GM19328 (cell line): ENCODE measurements around the gene DOCK1.
"Not testable (repeated sequence)": the region's sequence is repeated elsewhere in the genome, so short reads cannot be mapped to it uniquely, and the experiment has no call there.

Experiments used
- ATAC-seq: cut with Tn5 transposase; IDR thresholded peaks from one replicate; pipeline ENCODE4 v1.9.1; 2021; ENCODE audit warnings: mild to moderate bottlenecking, moderate library complexity; ENCODE audit not compliant: unreplicated experiment

Gene DOCK1

GRCh38 chr10:126902157-126902556 lies 3.1 kb upstream of the DOCK1 start:
- ATAC-seq, result no peak

GRCh38 chr10:126903656-126904360 lies 1.4 kb upstream of the DOCK1 start:
- no peak for ATAC-seq

GRCh38 chr10:126904516-126904817 lies 761 bp upstream of the DOCK1 start:
- no peak for ATAC-seq

GRCh38 chr10:126905776-126906703 lies 812 bp downstream of the DOCK1 start:
- no peak for ATAC-seq

GRCh38 chr10:126906704-126907422 lies 1.6 kb downstream of the DOCK1 start:
- no peak for ATAC-seq

GRCh38 chr10:126907423-126907970 lies 2.3 kb downstream of the DOCK1 start:
- ATAC-seq, result no peak

GRCh38 chr10:126908225-126908624 lies 3.0 kb downstream of the DOCK1 start:
- ATAC-seq, result no peak

GRCh38 chr10:126908729-126909128 lies 3.5 kb downstream of the DOCK1 start:
- no peak for ATAC-seq

GRCh38 chr10:126909147-126909546 lies 3.9 kb downstream of the DOCK1 start:
- no peak for ATAC-seq

- ATAC-seq, result no peak
These were observed 5.0 kb downstream of the DOCK1 start for GRCh38 chr10:126910196-126910595.

GRCh38 chr10:126910798-126911197 lies 5.6 kb downstream of the DOCK1 start:
- ATAC-seq, result no peak

GRCh38 chr10:126911301-126911700 lies 6.1 kb downstream of the DOCK1 start:
- ATAC-seq, result no peak

GRCh38 chr10:126913316-126913715 lies 8.1 kb downstream of the DOCK1 start:
- ATAC-seq, result no peak

GRCh38 chr10:126914561-126914960 lies 9.3 kb downstream of the DOCK1 start:
- no peak for ATAC-seq

- ATAC-seq, result not testable (repeated sequence)
These were observed 11.7 kb downstream of the DOCK1 start for GRCh38 chr10:126916952-126917351.

- no peak for ATAC-seq
These were observed 12.1 kb downstream of the DOCK1 start for GRCh38 chr10:126917375-126917774.

GRCh38 chr10:126917975-126918908 lies 13.0 kb downstream of the DOCK1 start:
- ATAC-seq, result no peak

- ATAC-seq, result no peak
These were observed 14.2 kb downstream of the DOCK1 start for GRCh38 chr10:126919426-126919825.

GRCh38 chr10:126921162-126921561 lies 15.9 kb downstream of the DOCK1 start:
- no peak for ATAC-seq

GRCh38 chr10:126921974-126922525 lies 16.8 kb downstream of the DOCK1 start:
- no peak for ATAC-seq
